NCI-H187 (cell line): ENCODE results near the gene FUT2.
"Not testable (repeated sequence)": the region's sequence is repeated elsewhere in the genome, so short reads cannot be mapped to it uniquely, and the experiment has no call there.

ENCODE experiments used
- DNase-seq, 2 experiments: peaks; one replicate each; lab custom pipeline; 2025; lab: John Stamatoyannopoulos, UW

FUT2 gene

DNA sequence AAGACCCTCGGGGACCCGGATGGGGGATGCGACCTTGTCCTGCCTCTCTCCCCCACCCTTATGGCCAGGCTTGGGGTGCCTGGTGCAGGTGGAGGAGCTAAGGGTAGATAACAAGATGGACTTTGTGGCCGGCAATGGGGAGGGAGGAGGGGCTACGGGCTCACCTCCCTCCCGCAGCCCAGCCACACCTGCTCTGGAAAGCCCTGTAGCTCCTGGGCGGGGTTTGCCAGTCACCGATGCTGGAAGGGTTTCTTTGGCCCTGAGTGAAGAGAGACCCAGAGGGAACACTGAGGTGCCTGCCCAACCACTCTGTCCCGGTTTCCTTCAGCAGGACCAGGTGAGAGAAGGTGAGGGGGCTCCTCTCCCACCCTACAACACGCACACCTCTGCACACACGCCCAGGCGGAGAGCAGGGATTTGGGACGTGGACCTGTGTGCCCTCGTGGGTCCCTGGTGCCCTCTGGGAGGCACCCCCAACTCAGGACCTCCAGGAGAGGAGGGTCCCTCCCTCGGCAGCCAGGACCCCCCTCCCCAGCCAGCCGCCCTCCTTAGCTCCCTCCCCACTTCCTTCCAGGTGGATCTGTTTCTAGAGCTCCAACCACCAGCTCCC is at the start of gene FUT2:
Gene FUT2 (plus strand): TSS at position 229 of the 610 bp plus-strand sequence. CDS start 6,986 bp downstream, outside the sequence.
- DNase-seq, result peak; percentile 34 to 54

DNA sequence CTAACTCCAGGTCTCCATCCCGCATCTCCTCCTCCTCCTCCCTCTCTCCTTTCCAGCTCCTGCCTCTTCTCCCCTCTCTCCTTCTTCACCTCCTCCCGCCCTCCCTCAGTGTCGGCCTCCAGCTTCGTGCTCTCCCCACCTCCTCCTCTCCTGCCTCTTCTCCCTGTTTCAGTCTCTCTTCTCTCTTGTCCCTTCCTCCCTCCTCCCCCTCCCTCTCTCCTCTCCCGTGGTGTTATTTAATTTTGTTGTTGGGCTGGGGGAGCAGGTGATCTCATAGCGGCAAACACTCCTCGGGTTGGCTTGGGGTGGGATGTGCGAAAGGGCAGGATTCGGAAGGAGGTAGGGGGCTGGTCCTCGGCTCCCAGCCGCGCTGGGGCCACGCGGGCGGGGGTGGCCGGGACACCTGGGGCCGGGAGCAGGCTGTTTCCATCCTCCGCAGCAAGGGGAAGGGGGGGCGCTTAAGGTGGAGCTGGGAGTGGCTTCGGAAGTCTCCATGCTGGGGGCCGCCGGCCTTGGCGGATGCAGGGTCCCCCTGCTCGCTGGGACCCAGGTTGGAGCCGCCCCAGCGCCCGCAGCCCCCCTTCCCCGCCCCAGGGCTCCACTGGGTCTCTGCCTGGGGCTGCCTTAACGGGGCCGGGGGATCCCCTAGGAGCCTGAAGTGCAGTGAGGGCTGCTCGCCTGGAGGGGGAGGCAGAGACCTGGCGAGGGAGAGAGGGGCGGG is 49.6 kb upstream of the FUT2 start, which contains the start of gene CA11:
Gene CA11 (minus strand): TSS at position 187 of the 721 bp plus-strand sequence. CDS start 555 bp downstream, outside the sequence.
- peak; percentile 91 to 93 for DNase-seq

DNA sequence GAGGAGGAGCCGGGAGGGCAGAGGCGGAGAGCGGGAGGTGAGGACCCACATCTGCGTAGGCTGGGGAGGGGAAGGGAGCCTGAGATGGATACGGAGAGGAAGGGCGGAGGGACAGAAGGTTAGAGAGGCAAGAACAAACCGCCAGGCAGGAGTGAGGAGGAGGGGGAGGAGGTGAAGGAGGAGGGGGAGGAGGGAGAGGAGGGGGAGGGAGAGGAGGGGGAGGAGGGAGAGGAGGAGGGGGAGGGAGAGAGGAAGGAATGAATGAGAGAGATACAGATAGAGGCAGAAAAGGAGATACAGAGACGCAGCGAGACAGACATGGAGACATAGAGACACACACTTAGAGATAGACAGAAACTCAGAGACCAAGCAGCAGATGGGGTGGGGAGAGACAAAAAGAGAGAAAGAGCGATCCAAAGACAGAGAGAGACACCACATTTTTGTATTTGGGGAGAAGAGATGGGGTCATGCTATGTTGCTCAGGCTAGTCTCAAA is 49.0 kb upstream of the FUT2 start:
- DNase-seq, result no peak

DNA sequence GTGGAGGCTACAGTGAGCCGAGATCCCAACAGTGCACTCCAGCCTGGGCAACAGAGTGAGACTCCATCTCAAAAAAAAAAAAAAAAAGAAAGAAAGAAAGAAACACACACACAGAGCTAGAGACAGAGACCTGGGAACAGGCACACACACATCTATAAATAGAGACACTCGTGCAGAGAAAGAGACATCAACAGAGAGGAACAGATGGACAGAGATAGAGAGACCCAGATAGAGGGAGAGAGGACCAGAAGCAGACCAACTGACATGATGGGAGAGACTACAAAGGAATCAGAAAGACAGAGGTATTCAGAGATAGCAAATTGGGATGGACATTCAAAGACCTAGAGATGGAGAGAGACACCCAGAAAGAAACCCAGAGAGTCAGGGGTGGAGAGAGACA is 47.6 kb upstream of the FUT2 start:
- DNase-seq, result no peak

DNA sequence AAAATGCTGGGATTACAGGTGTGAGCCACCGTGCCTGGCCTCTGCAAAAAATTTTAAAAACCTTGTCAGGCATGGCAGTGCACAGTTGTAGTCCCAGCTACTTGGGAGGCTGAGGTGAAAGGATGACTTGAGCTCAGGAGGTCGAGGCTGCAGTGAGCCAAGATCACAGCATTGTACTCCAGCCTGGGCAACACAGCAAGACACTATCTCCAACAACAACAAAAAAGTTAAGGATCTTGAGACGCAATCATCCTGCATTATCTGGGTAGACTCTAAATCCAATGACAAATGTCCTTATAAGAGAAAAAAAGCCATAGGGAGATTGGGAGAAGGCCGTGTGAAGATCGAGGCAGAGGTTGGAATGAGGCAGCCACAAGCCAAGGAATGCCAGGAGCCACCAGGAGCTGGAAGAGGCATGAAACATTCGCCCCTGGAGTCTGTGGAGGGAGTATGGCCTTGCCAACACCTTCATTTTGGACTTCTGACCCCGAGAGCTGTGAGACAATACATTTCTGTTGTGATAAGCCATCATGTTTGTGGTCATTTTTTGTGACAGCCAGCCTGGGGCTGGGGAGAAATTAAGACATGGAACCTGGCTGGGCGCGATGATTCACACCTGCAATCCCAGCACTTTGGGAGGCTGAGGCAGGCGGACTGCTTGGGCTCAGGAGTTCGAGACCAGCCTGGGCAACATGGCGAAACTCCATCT is 44.6 kb upstream of the FUT2 start:
- no peak for DNase-seq

DNA sequence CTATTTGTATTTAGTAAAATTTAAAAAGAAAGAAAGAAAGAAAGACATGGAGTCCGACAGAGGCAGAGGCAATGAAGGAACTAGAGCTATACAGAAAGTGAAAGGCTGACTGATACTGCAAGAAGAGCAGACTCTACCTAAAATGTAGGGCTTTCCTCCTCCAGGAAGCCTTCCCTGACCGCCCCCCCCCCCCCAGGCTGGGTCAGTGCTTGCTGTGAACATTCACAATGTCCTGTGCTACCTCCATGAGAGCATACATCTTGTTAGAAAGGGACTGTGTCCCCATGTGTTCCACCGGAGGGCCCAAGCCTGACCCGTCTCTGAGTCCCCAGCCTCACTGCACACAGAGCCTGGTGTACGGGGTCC is 44.1 kb upstream of the FUT2 start:
- DNase-seq, result no peak

- DNase-seq, result no peak
Observed at GRCh38 chr19:48654299-48655059, 41.3 kb upstream of the FUT2 start.

- no peak for DNase-seq
Observed at GRCh38 chr19:48656840-48657474, 38.8 kb upstream of the FUT2 start.

- not testable (repeated sequence) for DNase-seq
Observed at GRCh38 chr19:48657828-48658227, 37.9 kb upstream of the FUT2 start.

DNA sequence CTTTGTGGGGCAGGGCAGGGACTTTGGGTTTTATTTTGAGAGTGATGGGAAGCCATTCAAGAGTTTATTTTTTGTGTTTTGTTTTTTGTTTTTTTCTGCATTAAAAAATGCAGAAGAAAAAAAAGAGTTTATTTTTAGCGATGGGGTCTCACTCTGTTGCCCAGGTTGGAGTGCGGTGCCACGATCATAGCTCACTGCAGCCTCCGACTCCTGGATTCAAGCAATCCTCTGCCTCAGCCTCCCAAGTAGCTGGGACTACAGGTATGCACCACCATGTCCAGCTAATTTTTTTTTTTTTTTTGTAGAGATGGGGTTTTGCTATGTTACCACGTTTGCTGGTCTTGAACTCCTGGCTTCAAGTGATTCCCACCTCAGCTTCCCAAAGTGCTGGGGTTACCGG is 37.3 kb upstream of the FUT2 start:
- DNase-seq, result no peak

DNA sequence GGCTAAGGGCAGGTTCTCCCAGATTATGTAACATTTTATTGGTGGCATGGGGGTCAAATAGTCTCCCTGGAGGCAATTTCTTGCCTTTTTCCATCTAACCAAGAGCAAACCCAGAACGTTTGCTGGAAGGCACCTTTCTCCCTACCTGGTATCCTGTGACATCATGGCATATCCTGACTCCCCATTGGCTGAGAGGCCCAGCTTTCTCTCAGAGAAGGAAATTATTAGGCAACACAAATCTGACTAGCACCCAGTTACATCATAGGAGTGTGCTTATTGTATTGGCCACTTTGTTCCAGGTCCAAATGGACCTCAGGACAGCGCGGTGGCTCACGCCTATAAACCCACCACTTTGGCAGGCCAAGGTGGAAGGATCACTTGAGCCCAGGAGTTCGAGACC is 36.0 kb upstream of the FUT2 start:
- no peak for DNase-seq

GRCh38 chr19:48660852-48661710 is 34.7 kb upstream of the FUT2 start:
- peak; percentile 27 to 62 for DNase-seq

DNA sequence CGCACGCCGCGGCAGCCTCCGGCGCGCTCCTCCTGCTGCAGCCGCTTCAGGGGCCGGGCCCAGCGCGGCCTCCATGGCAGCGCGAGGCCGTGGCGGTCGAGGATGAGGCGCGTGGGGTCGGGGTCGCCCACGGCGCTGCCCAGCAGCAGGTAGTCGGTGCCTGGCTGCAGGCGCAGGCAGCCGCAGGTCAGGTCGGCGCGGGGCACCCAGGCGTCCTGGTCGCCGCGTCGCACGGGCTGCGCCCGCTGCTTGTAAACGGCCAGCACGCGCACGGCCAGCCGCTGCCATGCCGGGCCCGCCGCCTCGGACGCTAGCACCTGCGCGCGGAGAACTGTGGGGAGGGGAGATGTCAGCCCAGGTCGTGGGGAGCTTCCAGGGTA is 34.1 kb upstream of the FUT2 start:
- DNase-seq, result no peak

- DNase-seq, result no peak
Observed at GRCh38 chr19:48663667-48664066, 32.1 kb upstream of the FUT2 start.

DNA sequence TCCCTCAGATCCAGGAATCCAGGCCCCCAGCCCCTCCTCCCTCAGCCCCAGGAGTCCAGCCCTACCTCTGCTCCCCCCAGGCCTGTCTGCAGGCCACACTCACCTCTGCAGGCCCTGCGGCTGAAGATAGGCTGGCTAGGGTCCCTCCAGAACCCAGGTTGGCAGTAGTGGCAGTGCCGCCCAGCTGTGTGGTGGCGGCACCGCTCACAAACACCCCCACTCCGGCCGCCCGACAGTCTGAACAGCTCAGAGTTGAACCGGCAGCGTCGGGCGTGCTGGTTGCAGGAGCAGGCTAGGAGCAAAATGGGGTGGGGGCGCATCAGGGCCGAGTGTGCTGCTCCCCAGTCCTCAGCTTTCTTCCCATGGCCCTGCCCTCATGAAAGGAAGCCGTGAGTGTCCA is 31.3 kb upstream of the FUT2 start:
- DNase-seq, result no peak

DNA sequence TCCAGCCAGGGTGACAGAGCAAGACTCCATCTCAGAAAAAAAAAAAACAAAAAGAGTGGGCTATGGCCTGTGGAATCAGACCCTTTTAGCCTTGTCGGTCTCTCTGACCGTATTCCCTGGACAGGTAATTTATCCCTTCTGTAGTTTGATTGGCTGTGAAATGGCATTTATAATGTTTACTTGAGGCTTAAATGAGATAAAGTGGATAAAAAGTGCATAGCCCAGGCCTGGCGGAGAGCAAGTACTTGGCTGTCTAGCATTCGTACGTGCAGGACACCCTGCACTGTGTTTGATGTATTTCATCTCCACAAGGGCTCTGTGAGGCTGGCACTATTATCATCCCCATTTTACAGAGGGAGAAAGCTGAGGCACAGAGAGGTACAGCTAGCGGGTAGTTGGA is 30.0 kb upstream of the FUT2 start:
- DNase-seq, result no peak

- DNase-seq, result no peak
Observed at GRCh38 chr19:48668332-48668731, 27.4 kb upstream of the FUT2 start.

GRCh38 chr19:48668761-48669160 is 27.0 kb upstream of the FUT2 start:
- no peak for DNase-seq

GRCh38 chr19:48669903-48670668 is 25.7 kb upstream of the FUT2 start:
- no peak for DNase-seq
